Activated T-cell treated with anti-CD3 and anti-CD28 coated beads, Interleukin-2, amount 50 U/mL, for 1 hour (primary cell): ENCODE results near the gene KLHL26.
"Not testable (repeated sequence)": the region's sequence is repeated elsewhere in the genome, so short reads cannot be mapped to it uniquely, and the experiment has no call there.

ENCODE experiments used
- DNase-seq: peaks from one replicate; pipeline ENCODE4 v3.0.0-alpha.2; 2020

KLHL26 gene

DNA sequence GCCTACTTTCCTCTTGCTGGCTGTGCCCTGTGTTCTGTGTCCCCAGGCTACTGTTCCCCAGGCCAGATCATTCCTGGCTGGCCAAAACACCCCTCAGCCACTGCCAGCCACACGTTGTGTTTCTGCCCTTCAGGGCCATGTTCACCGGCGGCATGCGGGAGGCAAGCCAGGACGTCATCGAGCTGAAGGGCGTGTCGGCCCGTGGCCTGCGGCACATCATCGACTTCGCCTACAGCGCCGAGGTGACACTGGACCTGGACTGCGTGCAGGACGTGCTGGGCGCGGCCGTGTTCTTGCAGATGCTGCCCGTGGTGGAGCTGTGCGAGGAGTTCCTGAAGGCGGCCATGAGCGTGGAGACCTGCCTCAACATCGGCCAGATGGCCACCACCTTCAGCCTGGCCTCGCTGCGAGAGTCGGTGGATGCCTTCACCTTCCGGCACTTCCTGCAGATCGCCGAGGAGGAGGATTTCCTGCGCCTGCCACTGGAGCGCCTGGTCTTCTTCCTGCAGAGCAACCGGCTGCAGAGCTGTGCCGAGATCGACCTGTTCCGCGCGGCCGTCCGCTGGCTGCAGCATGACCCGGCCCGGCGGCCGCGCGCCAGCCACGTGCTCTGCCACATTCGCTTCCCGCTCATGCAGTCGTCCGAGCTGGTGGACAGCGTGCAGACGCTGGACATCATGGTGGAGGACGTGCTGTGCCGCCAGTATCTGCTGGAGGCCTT is 30.9 kb downstream of the KLHL26 start:
- no peak for DNase-seq

GRCh38 chr19:18668252-18668631 is 31.4 kb downstream of the KLHL26 start:
- no peak for DNase-seq

GRCh38 chr19:18668744-18669523 is 32.1 kb downstream of the KLHL26 start:
- DNase-seq, result no peak

- DNase-seq, result no peak
These were observed 32.6 kb downstream of the KLHL26 start for GRCh38 chr19:18669524-18669817.

- no peak for DNase-seq
These were observed 33.1 kb downstream of the KLHL26 start for GRCh38 chr19:18669883-18670282.

DNA sequence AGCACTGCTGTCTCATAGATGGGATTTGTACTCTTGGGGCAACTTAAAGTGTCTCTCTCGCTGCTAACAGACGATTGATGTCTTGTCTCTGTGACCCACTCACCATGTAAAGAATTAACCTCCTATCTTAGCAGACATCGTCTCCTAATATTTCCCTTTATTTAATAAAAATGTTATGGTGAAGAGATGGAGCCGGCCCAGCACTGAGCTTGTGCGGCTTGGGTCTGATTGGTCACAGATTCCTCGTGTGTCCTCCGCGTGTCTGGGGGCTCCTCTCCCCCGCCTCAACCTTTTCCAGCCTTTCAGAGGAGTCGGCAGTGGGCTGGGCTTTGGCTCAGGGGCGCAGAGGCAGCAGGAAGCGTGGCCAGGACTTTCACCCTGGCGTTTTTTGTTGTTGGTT is 33.5 kb downstream of the KLHL26 start:
- no peak for DNase-seq

DNA sequence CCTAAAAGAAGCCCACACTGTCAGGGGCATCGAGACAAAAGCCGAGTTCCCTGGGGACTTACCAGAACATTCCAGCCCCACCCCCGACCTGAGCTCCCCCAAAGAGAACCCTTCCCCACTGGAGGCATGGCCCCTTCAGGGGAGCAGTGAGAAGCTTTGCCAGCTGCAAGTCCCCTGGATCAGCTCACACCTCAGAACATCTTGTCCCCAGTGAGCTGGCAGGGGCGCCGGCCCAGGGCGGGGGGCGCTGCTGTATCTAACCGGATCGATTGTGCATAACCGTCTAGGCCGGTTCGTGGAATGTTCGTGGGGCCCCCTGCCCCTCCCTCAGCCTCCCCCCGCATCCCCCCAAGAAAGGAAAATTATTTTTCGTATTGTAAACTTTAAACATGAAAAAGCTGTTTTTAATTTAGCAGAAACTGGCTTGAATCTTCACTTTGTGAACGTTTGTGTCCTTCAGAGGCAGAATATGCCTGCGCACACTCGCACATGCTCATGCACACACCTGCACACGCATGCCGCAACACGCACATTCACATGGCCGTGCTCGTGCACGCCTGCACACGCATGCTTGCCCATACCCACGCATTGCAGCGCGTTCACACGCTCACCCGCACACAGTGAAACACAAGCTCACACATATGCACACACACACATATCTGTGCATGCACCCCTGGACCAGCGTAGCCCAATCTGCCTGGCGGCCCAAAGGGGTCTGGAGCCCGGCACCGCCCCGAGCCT is 34.6 kb downstream of the KLHL26 start:
- DNase-seq, result no peak

- DNase-seq, result no peak
These were observed 35.2 kb downstream of the KLHL26 start for GRCh38 chr19:18672044-18672451.

DNA sequence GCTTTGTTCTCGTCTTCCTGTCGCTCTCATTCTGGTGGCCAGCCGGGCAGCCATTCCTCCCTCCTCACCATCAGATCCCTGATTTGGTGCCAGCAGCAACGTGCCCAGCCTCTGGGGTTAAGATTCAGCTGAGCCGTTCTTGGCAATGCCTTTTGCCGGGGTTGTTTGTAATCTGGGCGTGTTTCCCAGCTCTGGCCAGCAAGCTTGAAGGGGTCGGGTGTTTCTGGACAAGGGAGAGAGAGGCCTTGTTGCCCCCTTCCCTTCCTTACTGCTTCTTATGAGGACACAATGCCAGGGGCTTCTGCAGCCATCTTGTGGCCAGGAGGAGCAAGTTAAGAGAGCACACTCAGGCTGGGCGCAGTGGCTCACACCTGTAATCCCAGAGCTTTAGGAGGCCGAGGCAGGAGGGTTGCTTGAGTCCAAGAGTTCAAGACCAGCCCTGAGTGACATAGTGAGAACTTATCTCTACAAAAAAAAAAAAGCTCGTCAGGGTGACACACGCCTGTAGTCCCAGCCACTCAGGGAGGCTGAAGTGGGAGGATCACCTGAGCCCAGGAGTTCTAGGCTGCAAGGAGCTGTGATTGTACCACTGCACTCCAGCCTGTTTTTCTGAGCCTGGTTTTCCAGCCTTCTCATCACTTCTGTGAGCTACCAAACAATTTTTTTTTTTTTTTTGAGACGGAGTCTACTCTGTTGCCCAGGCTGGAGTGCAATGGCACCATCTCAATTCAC is 35.9 kb downstream of the KLHL26 start:
- no peak for DNase-seq

- no peak for DNase-seq
These were observed 37.8 kb downstream of the KLHL26 start for GRCh38 chr19:18674616-18675015.

DNA sequence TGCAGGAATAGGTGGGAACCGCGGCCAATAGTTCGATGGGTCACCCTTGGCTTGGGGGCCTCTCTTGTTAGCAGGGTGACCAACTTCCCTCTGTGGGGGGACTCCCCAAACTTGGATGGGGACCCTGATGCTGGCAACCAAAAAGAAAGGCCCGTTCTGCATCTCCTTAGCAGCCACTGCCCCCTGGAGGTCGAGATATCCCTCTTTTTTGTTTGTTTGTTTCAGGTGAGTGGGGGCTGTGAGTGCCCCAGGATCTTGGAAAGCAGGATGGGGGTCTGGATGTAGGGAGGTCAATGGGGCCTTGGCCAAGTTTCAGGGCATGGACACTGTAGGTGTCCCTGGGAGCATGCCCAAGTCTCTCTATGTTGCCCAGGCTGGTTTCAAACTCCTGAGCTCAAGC is 39.0 kb downstream of the KLHL26 start:
- peak; percentile 30 for DNase-seq

- DNase-seq, result no peak
These were observed 39.9 kb downstream of the KLHL26 start for GRCh38 chr19:18676692-18677091.

GRCh38 chr19:18677156-18677555 is 40.3 kb downstream of the KLHL26 start:
- no peak for DNase-seq

DNA sequence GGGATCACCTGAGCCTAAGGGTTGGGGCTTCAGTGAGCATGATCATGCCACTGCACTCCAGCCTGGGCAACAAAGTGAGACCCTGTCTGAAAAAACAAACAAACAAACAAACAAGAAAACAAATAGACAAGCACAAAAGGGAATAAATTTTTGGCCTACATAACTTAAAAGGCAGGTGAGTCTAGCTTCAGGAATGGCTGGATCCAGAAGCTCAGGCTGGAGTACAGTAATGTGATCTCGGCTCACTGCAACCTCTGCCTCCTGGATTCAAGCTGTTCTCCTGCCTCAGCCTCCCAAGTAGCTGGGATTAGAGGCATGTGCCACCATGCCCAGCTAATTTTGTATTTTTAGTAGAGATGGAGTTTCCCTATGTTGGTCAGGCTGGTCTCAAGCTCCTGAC is 43.3 kb downstream of the KLHL26 start:
- not testable (repeated sequence) for DNase-seq

- DNase-seq, result no peak
These were observed 45.9 kb downstream of the KLHL26 start for GRCh38 chr19:18682807-18683108.

- DNase-seq, result peak; percentile 97
These were observed 46.5 kb downstream of the KLHL26 start, which contains the start of gene CRTC1 for GRCh38 chr19:18683109-18683957. Gene CRTC1, plus strand, starts transcription at chr19:18683680. Its CDS starts 23 bp downstream, at chr19:18683703.

DNA sequence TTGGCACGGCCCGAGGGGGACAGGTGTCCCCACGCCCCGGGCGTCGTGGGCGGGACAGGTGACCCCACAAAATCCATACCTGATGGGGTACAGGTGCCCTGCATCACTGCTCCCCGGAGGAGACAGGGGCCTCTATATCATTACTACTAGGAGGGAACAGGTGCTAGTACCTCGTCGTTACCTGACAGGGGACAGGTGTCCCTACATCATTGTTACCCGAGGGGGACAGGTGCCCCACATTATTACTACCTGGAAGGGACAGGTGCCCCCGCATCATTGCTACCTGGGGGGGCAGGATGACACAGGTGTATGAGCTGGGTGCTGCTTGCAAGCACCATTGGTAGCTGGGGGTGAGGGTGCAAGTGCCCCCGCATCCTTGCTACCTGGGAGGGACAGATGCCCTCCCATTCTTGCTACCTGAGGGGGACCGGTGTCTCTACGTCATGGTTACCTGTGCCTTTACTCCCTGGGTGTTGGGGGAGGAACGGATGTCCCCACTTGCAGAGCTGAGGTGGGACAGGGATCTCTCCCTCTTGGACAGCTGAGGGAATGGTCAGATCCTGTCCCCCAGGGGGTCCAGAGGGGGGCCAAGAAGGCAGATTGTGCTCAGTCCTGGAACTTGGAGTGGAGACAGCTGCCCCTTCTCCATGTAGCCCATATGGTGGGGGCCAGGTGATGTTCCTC is 47.3 kb downstream of the KLHL26 start:
- no peak for DNase-seq

- no peak for DNase-seq
These were observed 47.8 kb downstream of the KLHL26 start for GRCh38 chr19:18684642-18684993.

DNA sequence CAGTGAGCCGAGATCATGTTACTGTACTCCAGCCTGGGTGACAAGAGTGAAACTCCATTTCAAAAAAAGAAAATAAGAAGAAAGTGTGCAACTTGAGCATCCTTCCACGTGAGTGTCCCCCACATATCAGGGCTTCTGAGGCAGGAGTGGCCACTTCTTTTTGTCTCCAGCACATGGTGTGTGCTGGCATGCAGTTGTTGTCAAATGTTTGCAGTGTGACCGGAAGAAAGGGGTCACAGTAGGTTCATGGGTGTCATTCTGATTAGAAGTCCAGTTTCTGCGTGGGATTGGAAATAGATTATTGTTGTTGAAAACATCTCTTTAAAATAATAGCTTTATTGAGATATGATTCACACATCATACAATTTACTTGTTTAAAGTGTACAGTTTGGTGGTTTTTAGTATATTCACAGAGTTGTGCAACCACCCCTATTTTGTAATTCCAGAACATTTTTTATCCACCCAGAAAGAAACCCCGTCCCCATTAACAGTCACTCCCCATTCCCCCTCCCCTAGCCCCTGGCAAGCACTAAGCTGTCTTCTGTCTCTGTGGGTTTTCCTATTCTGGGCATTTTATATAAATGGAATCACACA is 48.9 kb downstream of the KLHL26 start:
- DNase-seq, result no peak

- no peak for DNase-seq
These were observed 51.1 kb downstream of the KLHL26 start for GRCh38 chr19:18687740-18688465.

GRCh38 chr19:18696023-18696422 is 59.2 kb downstream of the KLHL26 start:
- no peak for DNase-seq
